HG03175 (cell line): ENCODE results near the gene ZMPSTE24.
"Not testable (repeated sequence)": the region's sequence is repeated elsewhere in the genome, so short reads cannot be mapped to it uniquely, and the experiment has no call there.

Experiments
- ATAC-seq: cut with Tn5 transposase; IDR thresholded peaks from one replicate; pipeline ENCODE4 v1.9.1; 2021; ENCODE audit warnings: mild to moderate bottlenecking, moderate library complexity; ENCODE audit not compliant: unreplicated experiment

The ZMPSTE24 gene

GRCh38 chr1:40257688-40258444 is at the start of gene ZMPSTE24:
Gene ZMPSTE24 (plus strand): TSS chr1:40258236. CDS start chr1:40258272, 36 bp downstream.
- ATAC-seq: peak; percentile 91

GRCh38 chr1:40210511-40211204 is 47.4 kb upstream of the ZMPSTE24 start:
- ATAC-seq: no peak

- ATAC-seq: no peak
Measured at GRCh38 chr1:40218333-40218732, 39.7 kb upstream of the ZMPSTE24 start.

GRCh38 chr1:40221471-40221905 is 36.5 kb upstream of the ZMPSTE24 start:
- not testable (repeated sequence) for ATAC-seq

GRCh38 chr1:40221977-40222772 is 35.9 kb upstream of the ZMPSTE24 start:
- ATAC-seq: no peak

- ATAC-seq: no peak
Measured at GRCh38 chr1:40224040-40224439, 34.0 kb upstream of the ZMPSTE24 start.

- no peak for ATAC-seq
Measured at GRCh38 chr1:40226192-40226591, 31.8 kb upstream of the ZMPSTE24 start.

- ATAC-seq: peak; percentile 74
Measured at GRCh38 chr1:40232444-40232843, 25.6 kb upstream of the ZMPSTE24 start.

GRCh38 chr1:40239626-40240025 is 18.4 kb upstream of the ZMPSTE24 start:
- ATAC-seq: no peak

GRCh38 chr1:40240390-40240789 is 17.6 kb upstream of the ZMPSTE24 start:
- no peak for ATAC-seq

- peak; percentile 13 for ATAC-seq
Measured at GRCh38 chr1:40241362-40241761, 16.7 kb upstream of the ZMPSTE24 start.

GRCh38 chr1:40243351-40243750 is 14.7 kb upstream of the ZMPSTE24 start:
- no peak for ATAC-seq

- no peak for ATAC-seq
Measured at GRCh38 chr1:40244138-40244744, 13.8 kb upstream of the ZMPSTE24 start.

- no peak for ATAC-seq
Measured at GRCh38 chr1:40245686-40246085, 12.3 kb upstream of the ZMPSTE24 start.

GRCh38 chr1:40247655-40248054 is 10.4 kb upstream of the ZMPSTE24 start, which contains the start of gene TMCO2:
Gene TMCO2 (plus strand): TSS chr1:40247937. CDS start chr1:40247994, 57 bp downstream.
- ATAC-seq: no peak

GRCh38 chr1:40248412-40248811 is 9.6 kb upstream of the ZMPSTE24 start:
- no peak for ATAC-seq

GRCh38 chr1:40251456-40251855 is 6.6 kb upstream of the ZMPSTE24 start:
- no peak for ATAC-seq

- ATAC-seq: no peak
Measured at GRCh38 chr1:40252601-40253000, 5.4 kb upstream of the ZMPSTE24 start.

- ATAC-seq: no peak
Measured at GRCh38 chr1:40255231-40255630, 2.8 kb upstream of the ZMPSTE24 start.

GRCh38 chr1:40256401-40257084 is 1.5 kb upstream of the ZMPSTE24 start:
- no peak for ATAC-seq
